Body of pancreas (tissue), 4 donors: Measurements from ENCODE around the gene SIDT1.

Experiments used
- CTCF ChIP-seq, 7 experiments: fragments of 450-650 bp in 4 of 7; fragments of 200-600 bp in 3 of 7; sonication (generic) in 3 of 7; IDR thresholded peaks; one replicate each; pipeline ENCODE4 v1.5.1; 2016 to 2019; ENCODE audit warnings: antibody characterized with exemption in 7 of 7
- POLR2A ChIP-seq, 3 donors: fragments of 450-650 bp; IDR thresholded peaks; one replicate each; pipeline ENCODE4 v1.6.1; 2016; ENCODE audit warnings: antibody characterized with exemption in 3 of 3, mild to moderate bottlenecking in 2 of 3

GRCh38 chr3:113575206-113575605 is 42.9 kb downstream of the SIDT1 start:
- TF ChIP-seq CTCF (IDR thresholded peaks at IDR 0.05): no peak
- no peak for TF ChIP-seq POLR2A (IDR thresholded peaks at IDR 0.05)
